Measurements from ENCODE around the gene ZNF417.
A peak's percentile ranks its signal among the peaks of the same experiment; 100 is the strongest.
"Not testable (repeated sequence)": the region's sequence is repeated elsewhere in the genome, so short reads cannot be mapped to it uniquely, and the experiment has no call there.

The ZNF417 gene

GRCh38 chr19:57935731-57936130, 19.3 kb upstream of the ZNF417 start:
- peaks cover 11% of the 10 kb centered on the region for H3K4me1 ChIP-seq (ENCODE audit: control insufficient read depth, insufficient read depth, low read length)
- peaks cover 4 to 11% of the 10 kb centered on the region in 2 donors for H3K36me3 ChIP-seq (ENCODE audit: control insufficient read depth in 2 of 2, insufficient read depth in 2 of 2, low read length in 2 of 2)
- no peak overlapping the region for H3K9ac ChIP-seq (ENCODE audit: low read length in 2 of 2)
- H3K27ac ChIP-seq (ENCODE audit: low read length), result no peak overlapping the region
- H3K9me3 ChIP-seq (ENCODE audit: control insufficient read depth in 2 of 2, low read length in 2 of 2), result peaks cover 4 to 7% of the 10 kb centered on the region in 2 donors
- H3K4me3 ChIP-seq (ENCODE audit: low read length in 2 of 2), result no peak overlapping the region
- H3K27me3 ChIP-seq (ENCODE audit: control insufficient read depth in 1 of 2, insufficient read depth in 2 of 2, low read length in 2 of 2), result no peaks in the 10 kb centered on the region

DNA sequence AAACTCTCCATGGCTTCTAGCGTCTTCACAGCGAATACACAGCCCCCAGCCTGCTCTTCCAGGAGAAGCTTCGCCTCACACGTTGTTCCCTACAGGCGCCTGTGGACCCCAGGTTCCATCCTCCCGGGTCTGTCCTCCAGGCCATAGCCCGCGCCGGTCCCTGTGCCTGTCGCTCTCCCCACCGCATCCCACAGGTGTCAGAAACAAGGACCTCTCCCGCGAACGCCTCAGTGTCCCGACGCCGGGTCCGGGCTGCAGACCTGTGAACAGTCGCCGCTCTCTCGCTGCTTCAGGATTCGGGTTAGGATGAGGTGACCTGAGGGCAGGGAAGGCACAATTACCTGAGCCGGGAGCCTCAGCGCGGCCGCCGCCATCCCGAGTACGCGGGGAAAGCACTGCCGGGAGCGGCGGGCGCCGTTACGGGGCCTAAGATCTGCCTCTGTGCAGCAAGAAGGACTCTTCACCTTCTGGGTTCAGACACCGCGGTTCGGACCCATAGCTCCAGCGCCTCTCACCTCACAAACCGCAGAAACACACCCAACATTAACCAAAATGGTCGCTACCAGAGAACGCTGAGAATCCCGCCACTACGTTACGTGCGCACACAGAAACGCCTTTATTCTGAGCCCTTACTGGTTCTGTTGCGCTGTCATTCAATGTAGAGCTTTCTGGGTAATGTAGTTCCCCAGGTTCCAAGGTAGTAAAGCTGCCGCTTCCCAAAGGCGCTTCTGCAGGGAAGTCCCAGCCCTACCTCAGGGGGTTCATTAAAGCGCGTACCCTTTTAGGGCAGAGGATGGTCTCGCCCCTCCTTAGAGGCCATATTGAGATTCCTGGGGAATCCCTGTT, 18.7 kb upstream of the ZNF417 start, which contains the start of gene ZNF418:
Gene ZNF418, minus strand, starts transcription at position 583 of the 846 bp plus-strand sequence. CDS start 1,580 bp downstream, outside the sequence.
- Histone ChIP-seq H3K27me3 (ENCODE audit: control insufficient read depth in 1 of 2, insufficient read depth in 2 of 2, low read length in 2 of 2) (no peaks in the 10 kb centered on the region), H3K4me3 (ENCODE audit: low read length in 2 of 2) (peak within 1 kb of the TSS; percentile 79 to 93), H3K9me3 (ENCODE audit: control insufficient read depth in 2 of 2, low read length in 2 of 2) (peaks cover 4 to 7% of the 10 kb centered on the region in 2 donors), H3K4me1 (ENCODE audit: control insufficient read depth, insufficient read depth, low read length) (peaks cover 11% of the 10 kb centered on the region), H3K9ac (ENCODE audit: low read length in 2 of 2) (peak within 1 kb of the TSS; percentile 80), H3K27ac (ENCODE audit: low read length) (peak within 1 kb of the TSS; percentile 58), H3K36me3 (ENCODE audit: control insufficient read depth in 2 of 2, insufficient read depth in 2 of 2, low read length in 2 of 2) (peaks cover 9 to 15% of the 10 kb centered on the region in 2 donors)

GRCh38 chr19:57927587-57927986, 11.2 kb upstream of the ZNF417 start:
- Histone ChIP-seq H3K9ac (ENCODE audit: low read length in 2 of 2) (no peak overlapping the region), H3K4me1 (ENCODE audit: control insufficient read depth, insufficient read depth, low read length) (no peaks in the 10 kb centered on the region), H3K27ac (ENCODE audit: low read length) (no peak overlapping the region), H3K27me3 (ENCODE audit: control insufficient read depth in 1 of 2, insufficient read depth in 2 of 2, low read length in 2 of 2) (no peaks in the 10 kb centered on the region), H3K4me3 (ENCODE audit: low read length in 2 of 2) (peak overlapping the region in 1 of 2 donors; percentile 46), H3K9me3 (ENCODE audit: control insufficient read depth in 2 of 2, low read length in 2 of 2) (peaks cover 30 to 39% of the 10 kb centered on the region in 2 donors), H3K36me3 (ENCODE audit: control insufficient read depth in 2 of 2, insufficient read depth in 2 of 2, low read length in 2 of 2) (peaks cover 39 to 48% of the 10 kb centered on the region in 2 donors)

- peaks cover 0 to 8% of the 10 kb centered on the region in 2 donors for H3K9me3 ChIP-seq (ENCODE audit: control insufficient read depth in 2 of 2, low read length in 2 of 2)
- H3K27ac ChIP-seq (ENCODE audit: low read length), result no peak overlapping the region
- peaks cover 11% of the 10 kb centered on the region for H3K4me1 ChIP-seq (ENCODE audit: control insufficient read depth, insufficient read depth, low read length)
- H3K27me3 ChIP-seq (ENCODE audit: control insufficient read depth in 1 of 2, insufficient read depth in 2 of 2, low read length in 2 of 2), result no peaks in the 10 kb centered on the region
- H3K9ac ChIP-seq (ENCODE audit: low read length in 2 of 2), result no peak overlapping the region
- H3K36me3 ChIP-seq (ENCODE audit: control insufficient read depth in 2 of 2, insufficient read depth in 2 of 2, low read length in 2 of 2), result peaks cover 14 to 18% of the 10 kb centered on the region in 2 donors
- peak overlapping the region; percentile 8 to 17 for H3K4me3 ChIP-seq (ENCODE audit: low read length in 2 of 2)
These were observed 1.9 kb downstream of the ZNF417 start for GRCh38 chr19:57914531-57914930.

GRCh38 chr19:57907394-57907793, 9.0 kb downstream of the ZNF417 start:
- H3K4me1 ChIP-seq (ENCODE audit: control insufficient read depth, insufficient read depth, low read length), result no peaks in the 10 kb centered on the region
- no peak overlapping the region for H3K4me3 ChIP-seq (ENCODE audit: low read length in 2 of 2)
- H3K9ac ChIP-seq (ENCODE audit: low read length in 2 of 2), result no peak overlapping the region
- H3K27me3 ChIP-seq (ENCODE audit: control insufficient read depth in 1 of 2, insufficient read depth in 2 of 2, low read length in 2 of 2), result no peaks in the 10 kb centered on the region
- H3K36me3 ChIP-seq (ENCODE audit: control insufficient read depth in 2 of 2, insufficient read depth in 2 of 2, low read length in 2 of 2), result peaks cover 21 to 32% of the 10 kb centered on the region in 2 donors
- H3K9me3 ChIP-seq (ENCODE audit: control insufficient read depth in 2 of 2, low read length in 2 of 2), result peaks cover 0 to 9% of the 10 kb centered on the region in 2 donors
- H3K27ac ChIP-seq (ENCODE audit: low read length), result no peak overlapping the region

DNA sequence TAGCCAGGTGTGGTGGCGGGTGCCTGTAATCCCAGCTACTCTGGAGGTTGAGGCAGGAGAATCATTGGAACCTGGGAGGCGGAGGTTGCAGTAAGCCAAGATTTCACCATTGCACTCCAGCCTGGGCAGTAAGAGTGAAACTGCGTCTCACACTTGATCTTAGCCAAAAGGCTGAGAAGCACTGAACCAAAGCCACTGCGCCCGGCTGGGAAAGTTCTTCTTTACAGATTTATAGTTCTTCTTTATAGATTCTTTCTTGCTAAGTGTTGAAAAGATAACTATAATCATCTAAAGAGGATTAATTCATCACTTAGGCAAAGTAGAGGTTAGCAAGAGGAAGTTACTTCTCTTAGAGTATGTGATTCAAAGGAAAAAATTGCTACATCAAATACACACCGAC, 11.1 kb downstream of the ZNF417 start:
- H3K27me3 ChIP-seq (ENCODE audit: control insufficient read depth in 1 of 2, insufficient read depth in 2 of 2, low read length in 2 of 2), result no peaks in the 10 kb centered on the region
- H3K9me3 ChIP-seq (ENCODE audit: control insufficient read depth in 2 of 2, low read length in 2 of 2), result peaks cover 0 to 3% of the 10 kb centered on the region in 2 donors
- no peak overlapping the region for H3K9ac ChIP-seq (ENCODE audit: low read length in 2 of 2)
- H3K4me3 ChIP-seq (ENCODE audit: low read length in 2 of 2), result no peak overlapping the region
- H3K4me1 ChIP-seq (ENCODE audit: control insufficient read depth, insufficient read depth, low read length), result no peaks in the 10 kb centered on the region
- no peak overlapping the region for H3K27ac ChIP-seq (ENCODE audit: low read length)
- peaks cover 10 to 17% of the 10 kb centered on the region in 2 donors for H3K36me3 ChIP-seq (ENCODE audit: control insufficient read depth in 2 of 2, insufficient read depth in 2 of 2, low read length in 2 of 2)

- Histone ChIP-seq H3K27me3 (ENCODE audit: control insufficient read depth in 1 of 2, insufficient read depth in 2 of 2, low read length in 2 of 2) (no peaks in the 10 kb centered on the region), H3K36me3 (ENCODE audit: control insufficient read depth in 2 of 2, insufficient read depth in 2 of 2, low read length in 2 of 2) (peaks cover 4 to 16% of the 10 kb centered on the region in 2 donors), H3K27ac (ENCODE audit: low read length) (no peak overlapping the region), H3K9ac (ENCODE audit: low read length in 2 of 2) (no peak overlapping the region), H3K9me3 (ENCODE audit: control insufficient read depth in 2 of 2, low read length in 2 of 2) (peaks cover 0 to 3% of the 10 kb centered on the region in 2 donors), H3K4me3 (ENCODE audit: low read length in 2 of 2) (no peak overlapping the region), H3K4me1 (ENCODE audit: control insufficient read depth, insufficient read depth, low read length) (no peaks in the 10 kb centered on the region)
These were observed 12.7 kb downstream of the ZNF417 start for GRCh38 chr19:57903618-57904184.

GRCh38 chr19:57900311-57900710, 16.1 kb downstream of the ZNF417 start:
- no peaks in the 10 kb centered on the region for H3K4me1 ChIP-seq (ENCODE audit: control insufficient read depth, insufficient read depth, low read length)
- no peaks in the 10 kb centered on the region for H3K27me3 ChIP-seq (ENCODE audit: control insufficient read depth in 1 of 2, insufficient read depth in 2 of 2, low read length in 2 of 2)
- no peaks in the 10 kb centered on the region for H3K9me3 ChIP-seq (ENCODE audit: control insufficient read depth in 2 of 2, low read length in 2 of 2)
- no peak overlapping the region for H3K4me3 ChIP-seq (ENCODE audit: low read length in 2 of 2)
- H3K9ac ChIP-seq (ENCODE audit: low read length in 2 of 2), result no peak overlapping the region
- no peak overlapping the region for H3K27ac ChIP-seq (ENCODE audit: low read length)
- H3K36me3 ChIP-seq (ENCODE audit: control insufficient read depth in 2 of 2, insufficient read depth in 2 of 2, low read length in 2 of 2), result no peaks in the 10 kb centered on the region

GRCh38 chr19:57890706-57891105, 25.7 kb downstream of the ZNF417 start:
- H3K9ac ChIP-seq (ENCODE audit: low read length in 2 of 2); H3K4me1 ChIP-seq (ENCODE audit: control insufficient read depth, insufficient read depth, low read length); H3K9me3 ChIP-seq (ENCODE audit: control insufficient read depth in 2 of 2, low read length in 2 of 2); H3K27me3 ChIP-seq (ENCODE audit: control insufficient read depth in 1 of 2, insufficient read depth in 2 of 2, low read length in 2 of 2); H3K27ac ChIP-seq (ENCODE audit: low read length); H3K4me3 ChIP-seq (ENCODE audit: low read length in 2 of 2); H3K36me3 ChIP-seq (ENCODE audit: control insufficient read depth in 2 of 2, insufficient read depth in 2 of 2, low read length in 2 of 2): not testable (repeated sequence)

GRCh38 chr19:57888560-57889231, 27.7 kb downstream of the ZNF417 start, which contains the start of gene ZNF814:
Gene ZNF814 (minus strand): TSS chr19:57889037. CDS start chr19:57888802, 235 bp downstream.
- Histone ChIP-seq H3K27ac (ENCODE audit: low read length) (peak within 1 kb of the TSS; percentile 67), H3K9me3 (ENCODE audit: control insufficient read depth in 2 of 2, low read length in 2 of 2) (no peaks in the 10 kb centered on the region), H3K4me1 (ENCODE audit: control insufficient read depth, insufficient read depth, low read length) (peaks cover 4% of the 10 kb centered on the region), H3K9ac (ENCODE audit: low read length in 2 of 2) (peak within 1 kb of the TSS; percentile 80 to 82), H3K36me3 (ENCODE audit: control insufficient read depth in 2 of 2, insufficient read depth in 2 of 2, low read length in 2 of 2) (no peaks in the 10 kb centered on the region), H3K27me3 (ENCODE audit: control insufficient read depth in 1 of 2, insufficient read depth in 2 of 2, low read length in 2 of 2) (no peaks in the 10 kb centered on the region), H3K4me3 (ENCODE audit: low read length in 2 of 2) (peak within 1 kb of the TSS; percentile 88 to 98)

Measured in stomach smooth muscle (tissue), 2 donors.